Lung (tissue), 12 donors: ENCODE measurements around the gene EIF4E3. TPM values are rescaled to one million over a fixed set of nuclear protein-coding genes. Genes with fewer than 3 reads are reported as not detected.

Experiments
- ATAC-seq: fragments of 200-7000 bp; cut with Tn5 transposase; one replicate; pipeline ENCODE4 v1.9.1; 2020; ENCODE audit warnings: moderate number of reproducible peaks; ENCODE audit not compliant: insufficient read depth, low FRiP score
- DNase-seq, 3 donors: peaks; one replicate each; pipeline ENCODE4 v3.0.0-alpha.2; 2013 to 2017
- H3K27ac ChIP-seq, 2 donors: one replicate each; pipeline ENCODE4 v1.5.1; 2013; ENCODE audit warnings: mild to moderate bottlenecking in 2 of 2, moderate library complexity in 2 of 2, control low read depth in 1 of 2, inconsistent platforms in 1 of 2, low read depth in 1 of 2, low read length in 1 of 2
- H3K27me3 ChIP-seq, 3 donors: one replicate each; pipeline ENCODE4 v1.5.1; 2013; ENCODE audit warnings: low read length in 2 of 3; ENCODE audit not compliant: control insufficient read depth in 3 of 3, insufficient read depth in 3 of 3
- H3K36me3 ChIP-seq, 4 donors: one replicate each; pipeline ENCODE4 v1.5.1; 2013; ENCODE audit warnings: low read length in 4 of 4, mild to moderate bottlenecking in 1 of 4, moderate library complexity in 1 of 4; ENCODE audit not compliant: control insufficient read depth in 4 of 4, insufficient read depth in 4 of 4
- H3K4me1 ChIP-seq, 5 donors: one replicate each; pipeline ENCODE4 v1.5.1; 2013; ENCODE audit warnings: low read length in 5 of 5, mild to moderate bottlenecking in 2 of 5, moderate library complexity in 1 of 5; ENCODE audit not compliant: control insufficient read depth in 5 of 5, insufficient read depth in 5 of 5
- H3K4me3 ChIP-seq: one replicate; pipeline ENCODE4 v1.5.1; 2013; ENCODE audit warnings: mild to moderate bottlenecking, control low read depth, moderate library complexity
- H3K9ac ChIP-seq, 2 donors: one replicate each; pipeline ENCODE4 v1.5.1; 2013; ENCODE audit warnings: low read length in 2 of 2, control low read depth in 1 of 2; ENCODE audit not compliant: insufficient read depth in 1 of 2
- H3K9me3 ChIP-seq, 4 donors: one replicate each; pipeline ENCODE4 v1.5.1; 2013; ENCODE audit warnings: low read length in 3 of 4, mild to moderate bottlenecking in 1 of 4, moderate library complexity in 1 of 4; ENCODE audit not compliant: control insufficient read depth in 4 of 4, insufficient read depth in 3 of 4
- WGBS, 2 donors: extraction: QIAGEN DNeasy Blood & Tissue Kit; methylation state at CpG; one replicate each; pipeline ENCODE4 v1.1.7; 2013; 5-methylcytosine and 5-hydroxymethylcytosine counted together
- polyA plus RNA-seq, 2 donors: library from polyadenylated mRNA; stranded (reverse); fragments of 200-250 nt; gene quantifications; one replicate each; pipeline ENCODE4 v1.2.1, GENCODE V29; 2013
- total RNA-seq, 2 donors: library from RNA; depleted of rRNA in 1 of 2; stranded (reverse); fragments of >200 nt in 1 of 2; gene quantifications; one replicate each; pipeline ENCODE4 v1.2.1, GENCODE V29; 2014 to 2021
- TF ChIP-seq, protein P1 (sequence below): IDR thresholded peaks from 2 replicates; pipeline ENCODE4 v1.5.1; 2012; ENCODE audit warnings: mild to moderate bottlenecking; ENCODE audit errors: control extremely low read depth, extremely low read depth
- donor health status: control.
- donor health status: control.
- donor health status: Bipolar disorder and iron deficiency.
- donor health status: healthy.
- donor health status: DM: yes; HTN: yes; CAD: no.

EIF4E3 gene
- total and polyA plus RNA-seq, 4 donors, result 9.7 to 21.8 (median 12.0) TPM

- DNase-seq, result no peak
- WGBS, 2 donors, result 93% methylated on average over 4 of the region's 4 CpGs
- no peak overlapping the region for H3K9ac ChIP-seq
- peaks cover 0 to 7% (median 0%) of the 10 kb centered on the region in 5 donors for H3K4me1 ChIP-seq
- TF ChIP-seq, protein P1, sequence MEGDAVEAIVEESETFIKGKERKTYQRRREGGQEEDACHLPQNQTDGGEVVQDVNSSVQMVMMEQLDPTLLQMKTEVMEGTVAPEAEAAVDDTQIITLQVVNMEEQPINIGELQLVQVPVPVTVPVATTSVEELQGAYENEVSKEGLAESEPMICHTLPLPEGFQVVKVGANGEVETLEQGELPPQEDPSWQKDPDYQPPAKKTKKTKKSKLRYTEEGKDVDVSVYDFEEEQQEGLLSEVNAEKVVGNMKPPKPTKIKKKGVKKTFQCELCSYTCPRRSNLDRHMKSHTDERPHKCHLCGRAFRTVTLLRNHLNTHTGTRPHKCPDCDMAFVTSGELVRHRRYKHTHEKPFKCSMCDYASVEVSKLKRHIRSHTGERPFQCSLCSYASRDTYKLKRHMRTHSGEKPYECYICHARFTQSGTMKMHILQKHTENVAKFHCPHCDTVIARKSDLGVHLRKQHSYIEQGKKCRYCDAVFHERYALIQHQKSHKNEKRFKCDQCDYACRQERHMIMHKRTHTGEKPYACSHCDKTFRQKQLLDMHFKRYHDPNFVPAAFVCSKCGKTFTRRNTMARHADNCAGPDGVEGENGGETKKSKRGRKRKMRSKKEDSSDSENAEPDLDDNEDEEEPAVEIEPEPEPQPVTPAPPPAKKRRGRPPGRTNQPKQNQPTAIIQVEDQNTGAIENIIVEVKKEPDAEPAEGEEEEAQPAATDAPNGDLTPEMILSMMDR, result no peak
- H3K36me3 ChIP-seq, result no peaks in the 10 kb centered on the region
- H3K27ac ChIP-seq, result no peak overlapping the region
- no peaks in the 10 kb centered on the region for H3K27me3 ChIP-seq
- no peak for ATAC-seq
- no peak overlapping the region for H3K4me3 ChIP-seq
- H3K9me3 ChIP-seq, result no peaks in the 10 kb centered on the region
These were observed 83.5 kb downstream of the EIF4E3 start for GRCh38 chr3:71641674-71642073.

GRCh38 chr3:71640331-71640983 is 84.7 kb downstream of the EIF4E3 start:
- H3K4me1 ChIP-seq, result peaks cover 0 to 7% (median 0%) of the 10 kb centered on the region in 5 donors
- H3K36me3 ChIP-seq, result no peaks in the 10 kb centered on the region
- H3K9ac ChIP-seq, result no peak overlapping the region
- no peak overlapping the region for H3K27ac ChIP-seq
- no peak overlapping the region for H3K4me3 ChIP-seq
- DNase-seq, result no peak
- ATAC-seq, result no peak
- 59 to 78% methylated on average over 9 of the region's 9 CpGs for whole genome bisulfite sequencing, 2 donors
- H3K9me3 ChIP-seq, result no peaks in the 10 kb centered on the region
- H3K27me3 ChIP-seq, result no peaks in the 10 kb centered on the region
- TF ChIP-seq, protein P1, result no peak

DNA sequence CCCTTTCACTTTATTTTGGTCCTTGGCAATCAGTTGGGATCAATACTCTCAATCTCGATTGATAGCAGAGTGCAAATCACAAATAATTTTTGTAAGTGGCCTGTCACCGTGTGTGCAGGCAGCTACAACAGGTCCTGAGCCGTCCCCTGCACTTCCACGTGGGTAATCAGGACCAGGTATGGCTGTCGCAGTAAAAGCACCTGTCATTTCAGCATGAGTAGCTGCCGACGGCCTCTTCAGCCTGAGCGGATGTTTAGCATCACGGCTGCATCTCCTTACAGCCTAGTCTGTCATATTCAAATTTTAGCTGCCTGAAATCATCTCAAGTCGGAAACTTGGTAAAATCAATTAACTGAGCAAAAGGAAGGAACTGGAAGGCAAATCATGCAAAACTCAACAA is 88.7 kb downstream of the EIF4E3 start:
- no peaks in the 10 kb centered on the region for H3K36me3 ChIP-seq
- H3K9me3 ChIP-seq, result no peaks in the 10 kb centered on the region
- ATAC-seq (no peak), DNase-seq (no peak)
- no peak overlapping the region for H3K4me3 ChIP-seq
- 86 to 92% methylated on average over 10 of the region's 10 CpGs for WGBS, 2 donors
- no peaks in the 10 kb centered on the region for H3K27me3 ChIP-seq
- peaks cover 0 to 7% (median 0%) of the 10 kb centered on the region in 5 donors for H3K4me1 ChIP-seq
- no peak overlapping the region for H3K9ac ChIP-seq
- H3K27ac ChIP-seq, result no peak overlapping the region
- TF ChIP-seq, protein P1, result no peak

GRCh38 chr3:71636001-71636400 is 89.2 kb downstream of the EIF4E3 start:
- Histone ChIP-seq H3K9me3 (peaks cover 0 to 2% (median 0%) of the 10 kb centered on the region in 4 donors), H3K4me3 (no peak overlapping the region), H3K36me3 (no peaks in the 10 kb centered on the region), H3K4me1 (peaks cover 0 to 7% (median 0%) of the 10 kb centered on the region in 5 donors), H3K9ac (no peak overlapping the region), H3K27me3 (no peaks in the 10 kb centered on the region), H3K27ac (no peak overlapping the region)
- WGBS, 2 donors, result 93% methylated on average over 9 of the region's 9 CpGs
- TF ChIP-seq, protein P1, result no peak
- no peak for ATAC-seq
- DNase-seq, result no peak
